ENCODE results near the gene ATP2B3.

GRCh38 chrX:153568451-153569011 is 51.1 kb downstream of the ATP2B3 start:
- no peak for TF ChIP-seq CTCF (IDR thresholded peaks at IDR 0.05)
- TF ChIP-seq POLR2AphosphoS5 (IDR thresholded peaks at IDR 0.05), result no peak
